GM19455 (cell line): Measurements from ENCODE around the gene NFIA.

Experiments used
- ATAC-seq: cut with Tn5 transposase; IDR thresholded peaks from one replicate; pipeline ENCODE4 v1.9.1; 2021; ENCODE audit not compliant: unreplicated experiment

Gene NFIA

DNA sequence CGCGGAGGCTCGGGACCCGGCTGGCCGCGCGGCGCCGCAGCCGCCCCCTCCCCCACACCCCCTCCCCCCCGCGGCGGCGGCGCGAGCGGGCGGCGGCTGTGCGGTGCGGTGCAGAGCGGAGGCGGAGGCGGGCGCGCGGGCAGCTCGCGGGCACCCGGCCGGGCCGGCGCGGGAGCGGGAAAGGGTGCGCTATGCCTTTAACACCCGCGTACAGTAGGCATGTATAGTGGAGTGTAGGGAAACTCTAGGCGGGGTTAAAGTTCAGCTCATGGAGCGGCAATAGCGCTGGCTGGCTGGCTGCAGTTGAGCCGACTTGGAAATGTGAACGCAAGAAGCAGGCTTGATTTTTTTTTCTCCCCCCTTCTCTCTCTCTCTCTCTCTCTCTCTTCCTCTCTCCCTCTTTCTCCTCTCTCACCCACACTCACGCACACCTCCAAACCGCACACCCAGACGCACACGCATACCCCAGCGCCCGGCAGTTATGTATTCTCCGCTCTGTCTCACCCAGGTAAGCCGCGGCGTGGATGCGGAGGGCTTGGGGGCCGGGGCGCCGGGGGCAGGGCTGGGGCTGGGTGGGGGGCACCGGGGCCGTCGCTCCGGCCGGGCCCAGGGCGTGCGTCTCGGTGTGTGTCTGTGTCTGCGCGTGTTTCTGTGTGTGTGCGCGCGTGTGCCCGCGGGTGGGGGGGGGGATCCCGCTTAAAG, at the start of gene NFIA:
NFIA (plus strand) TSS at position 251 of the 702 bp plus-strand sequence.
- no peak for ATAC-seq

DNA sequence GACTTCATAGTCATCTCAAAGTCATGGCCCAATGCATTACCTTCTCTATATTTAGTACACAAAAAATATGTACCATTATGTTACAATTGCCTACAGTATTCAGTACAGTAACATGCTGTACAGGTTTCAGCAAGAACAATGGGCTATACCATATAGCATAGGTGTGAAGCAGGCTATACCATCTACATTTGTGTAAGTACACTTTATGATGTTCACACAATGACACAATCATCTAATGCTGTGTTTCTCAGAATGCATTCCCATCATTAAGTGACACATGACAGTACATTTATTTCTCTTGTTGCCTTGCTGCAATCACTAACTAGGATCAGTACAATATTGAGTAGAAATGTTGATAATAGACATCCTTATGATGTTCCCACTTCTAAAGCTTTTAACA, 46.5 kb upstream of the NFIA start:
- ATAC-seq: no peak

DNA sequence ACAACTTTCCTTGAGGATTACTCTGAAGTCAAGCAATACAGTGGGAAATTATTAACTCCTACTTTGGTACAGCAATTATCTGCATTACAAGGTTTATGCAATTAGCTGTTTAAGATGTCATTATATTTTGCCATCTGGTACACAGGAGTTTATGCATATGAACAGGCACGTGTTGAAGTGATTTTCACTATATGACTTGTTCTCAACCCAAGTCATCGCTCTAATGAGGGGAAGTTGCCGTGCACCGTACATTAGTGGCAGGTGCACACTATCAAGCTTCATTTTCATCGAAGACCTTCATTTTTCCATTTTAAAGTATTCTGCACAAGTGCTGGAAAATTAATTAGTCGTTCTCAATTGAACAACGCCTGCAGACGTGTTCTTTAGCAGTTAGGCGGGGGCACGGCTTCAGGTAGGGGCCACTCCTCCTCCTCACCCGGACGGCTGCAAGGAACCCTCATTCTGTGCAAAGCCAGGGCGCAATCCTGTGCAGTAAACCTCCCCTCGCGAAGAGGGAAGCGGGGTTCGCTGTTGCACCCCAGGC, 39.8 kb upstream of the NFIA start:
- ATAC-seq: no peak

DNA sequence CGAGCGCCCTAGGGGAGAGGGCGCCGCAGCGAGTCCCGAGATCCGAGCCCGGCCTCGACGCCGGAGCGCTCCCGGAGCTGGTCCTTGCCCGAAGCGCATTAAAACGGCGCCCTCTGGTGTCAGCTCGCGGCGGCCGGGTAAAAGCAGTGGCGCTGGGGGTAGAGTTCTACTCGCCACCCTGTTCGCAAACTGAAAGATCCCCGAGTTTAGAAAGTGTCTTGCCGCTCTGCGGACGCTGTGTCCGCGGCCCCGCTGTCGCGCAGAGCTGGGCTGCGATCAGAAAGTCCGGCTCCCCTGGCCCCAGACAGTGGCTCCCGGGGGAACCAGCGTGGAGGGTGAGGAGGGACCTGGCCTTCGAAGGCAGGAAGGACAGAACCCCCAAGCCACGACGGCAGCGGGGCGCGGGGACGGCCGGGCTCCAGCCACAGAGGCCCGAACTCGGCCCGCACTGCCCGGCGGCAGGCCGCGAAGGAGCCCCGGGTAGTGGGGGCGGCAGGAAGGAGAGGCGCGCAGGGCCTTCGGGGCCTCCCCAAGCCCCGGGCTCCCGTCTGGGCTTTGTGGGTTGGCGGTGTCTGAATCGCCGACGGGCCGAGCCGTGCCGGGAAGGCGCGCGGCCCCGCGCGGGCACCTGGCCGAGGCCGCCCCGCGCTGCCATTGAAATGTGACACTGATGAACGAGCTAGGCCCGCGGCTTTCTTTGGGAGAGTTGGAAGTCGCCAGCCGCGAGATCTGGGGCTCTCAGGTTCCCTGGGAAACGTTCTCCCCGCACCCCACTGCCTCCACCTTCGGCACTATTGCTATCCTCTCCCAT, 39.1 kb upstream of the NFIA start:
- no peak for ATAC-seq

DNA sequence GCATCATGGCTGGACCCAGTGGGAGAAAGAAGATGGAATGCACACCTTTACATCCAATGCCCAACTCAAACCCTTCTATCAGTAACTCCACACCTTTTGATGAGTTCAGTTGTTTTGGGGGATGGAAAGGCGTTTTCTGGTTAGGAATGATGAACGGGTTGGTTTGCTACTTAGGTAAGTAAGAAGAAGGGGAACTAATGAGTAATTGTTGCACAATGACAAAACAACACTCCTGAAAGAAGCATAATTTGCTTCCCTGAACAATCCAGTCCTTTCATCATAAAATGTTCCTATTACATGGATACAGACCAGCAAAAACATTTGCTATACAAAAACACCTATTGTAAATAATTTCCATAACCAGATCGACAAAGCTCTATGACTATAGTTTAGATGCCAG, 35.9 kb upstream of the NFIA start:
- ATAC-seq: no peak

DNA sequence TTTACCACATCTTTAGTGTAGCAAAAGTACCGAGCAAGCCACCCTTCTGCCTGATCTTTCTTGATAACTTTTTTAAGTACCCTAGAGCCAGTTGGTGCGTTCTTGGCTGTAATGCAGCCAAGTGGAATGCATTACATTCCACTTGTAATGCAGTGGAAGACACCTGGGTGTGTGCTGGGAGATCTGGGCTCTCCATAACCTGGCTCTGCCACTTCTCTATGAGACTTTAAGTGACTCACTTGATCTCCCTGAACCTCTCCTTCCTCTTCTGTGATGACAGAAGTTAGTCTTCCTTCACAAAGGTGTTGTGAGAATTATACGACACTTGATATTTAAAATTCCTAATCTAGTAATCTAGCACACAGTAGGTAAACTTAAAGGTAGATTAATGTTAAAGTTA, 35.3 kb upstream of the NFIA start:
- ATAC-seq: no peak

DNA sequence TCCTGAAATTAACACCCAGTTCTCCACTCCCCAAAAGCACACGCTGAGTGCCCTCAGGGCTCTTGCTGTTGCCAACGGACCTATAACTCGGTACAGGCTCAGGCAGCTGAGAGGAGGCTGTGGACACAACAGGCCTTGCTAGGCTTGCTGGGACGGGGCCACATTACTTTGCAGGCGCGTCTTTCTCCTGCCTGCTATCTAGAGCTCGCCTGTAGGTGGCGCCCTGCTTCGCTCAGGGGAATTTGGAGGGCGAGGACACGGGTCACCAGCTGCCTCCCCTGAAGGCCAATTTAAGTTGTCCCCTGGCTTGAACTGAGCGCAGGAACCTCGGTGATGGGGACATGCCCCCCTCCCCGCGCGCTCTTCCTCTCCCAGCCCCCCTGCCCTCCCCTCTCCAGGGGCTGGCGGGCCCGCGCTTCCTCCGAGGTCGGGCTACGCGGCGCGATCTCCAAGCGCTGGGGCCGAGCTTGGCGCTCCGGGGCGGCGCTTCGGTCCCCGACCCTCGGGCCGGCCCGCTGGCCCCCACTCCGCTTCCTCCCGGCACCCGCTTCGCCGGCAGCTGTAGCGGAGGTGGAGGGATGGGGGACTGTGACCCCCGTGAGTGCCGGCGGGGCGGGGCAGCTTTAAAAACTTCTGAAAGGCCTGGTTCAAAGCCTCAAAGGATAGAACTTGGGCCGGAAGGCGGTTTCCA, 32.4 kb upstream of the NFIA start:
- peak; percentile 73 for ATAC-seq

DNA sequence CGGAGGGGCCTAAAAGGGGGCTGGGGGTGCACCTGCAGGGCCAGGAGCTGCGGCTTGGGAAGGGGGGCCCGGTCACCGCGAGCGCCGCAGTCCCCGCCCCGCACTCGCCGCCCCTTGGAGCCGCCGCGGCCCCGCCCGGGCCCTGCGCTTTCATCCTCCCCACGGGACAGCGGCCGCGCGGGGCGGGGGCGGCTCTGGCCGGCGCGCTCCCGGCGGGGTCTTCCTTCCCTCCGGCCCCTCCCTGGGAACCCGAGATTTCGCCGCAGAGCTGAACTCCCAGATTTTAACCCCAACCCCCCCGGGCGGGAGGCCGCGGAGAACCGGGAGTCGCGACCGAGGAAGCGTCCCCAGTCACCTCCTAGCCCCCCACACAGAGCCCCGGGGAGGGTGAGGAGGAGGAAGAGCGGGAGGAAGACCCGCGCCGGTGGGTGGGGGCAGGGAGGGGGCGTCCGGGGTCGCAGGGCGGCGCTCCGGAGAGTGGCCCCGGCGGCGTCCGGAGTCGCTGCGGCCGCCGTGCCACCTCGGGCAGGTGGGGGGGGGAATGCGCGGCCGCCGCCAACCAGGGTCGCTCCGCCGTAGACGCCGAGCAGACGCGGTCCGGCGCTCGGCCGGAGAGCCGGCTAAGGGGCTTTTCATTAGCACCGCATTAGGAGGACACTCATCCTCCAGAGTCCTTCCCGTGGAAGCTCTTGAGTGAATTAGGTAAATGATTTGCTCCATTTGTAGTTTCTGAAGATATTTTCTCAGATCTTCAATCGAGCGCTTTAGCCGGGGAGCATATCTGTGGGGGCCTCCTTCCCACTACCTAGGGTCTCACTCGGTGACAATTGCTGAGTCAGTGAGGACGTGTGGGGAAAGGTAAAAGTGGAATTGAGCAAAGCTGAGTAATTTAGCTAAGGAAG, 31.6 kb upstream of the NFIA start:
- no peak for ATAC-seq

DNA sequence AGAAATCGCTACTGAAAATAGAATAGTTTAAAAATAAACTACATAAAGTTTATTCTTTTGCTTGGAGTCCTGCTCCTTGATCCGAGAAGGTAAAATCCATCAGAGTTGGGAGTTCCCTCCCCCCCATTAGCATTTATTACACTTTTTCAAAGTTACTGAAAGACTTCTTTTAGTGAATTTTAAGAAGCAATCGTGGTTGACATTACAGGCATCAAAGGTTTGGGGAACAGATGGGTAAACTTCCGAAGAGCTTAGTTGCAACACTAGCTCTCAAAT, 31.0 kb upstream of the NFIA start:
- ATAC-seq: no peak

DNA sequence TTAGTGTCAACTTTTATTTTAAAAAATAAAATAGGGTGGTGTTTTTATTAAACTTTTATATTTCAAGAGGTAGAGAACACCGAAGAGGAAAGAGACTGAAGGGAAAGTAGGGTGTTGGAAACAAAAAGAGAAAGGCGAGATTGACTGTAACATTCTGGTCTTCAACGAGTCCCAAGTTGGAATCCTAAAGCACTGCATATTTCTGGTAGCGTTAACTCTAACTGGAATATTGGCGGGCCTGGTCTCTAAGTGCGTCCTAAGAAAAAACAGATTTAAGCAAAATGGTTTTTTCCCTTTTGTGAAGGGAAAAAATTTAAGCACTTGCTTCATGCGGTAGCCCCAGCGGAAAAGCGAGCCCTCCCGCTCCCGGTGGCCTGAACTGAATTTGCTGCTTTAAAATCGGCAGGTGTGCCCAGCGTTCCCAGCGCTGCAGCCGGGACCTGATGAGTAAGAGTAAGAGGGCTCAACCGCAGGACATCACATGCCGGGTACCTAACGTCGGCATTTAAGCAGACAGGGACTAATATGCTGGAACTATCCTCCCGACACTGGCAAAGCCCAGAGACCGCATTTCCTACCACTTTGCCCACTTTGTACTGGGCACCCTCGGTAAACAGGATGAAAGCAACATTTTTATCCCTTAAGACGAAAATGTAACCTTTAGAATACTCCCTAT, 30.5 kb upstream of the NFIA start:
- no peak for ATAC-seq

DNA sequence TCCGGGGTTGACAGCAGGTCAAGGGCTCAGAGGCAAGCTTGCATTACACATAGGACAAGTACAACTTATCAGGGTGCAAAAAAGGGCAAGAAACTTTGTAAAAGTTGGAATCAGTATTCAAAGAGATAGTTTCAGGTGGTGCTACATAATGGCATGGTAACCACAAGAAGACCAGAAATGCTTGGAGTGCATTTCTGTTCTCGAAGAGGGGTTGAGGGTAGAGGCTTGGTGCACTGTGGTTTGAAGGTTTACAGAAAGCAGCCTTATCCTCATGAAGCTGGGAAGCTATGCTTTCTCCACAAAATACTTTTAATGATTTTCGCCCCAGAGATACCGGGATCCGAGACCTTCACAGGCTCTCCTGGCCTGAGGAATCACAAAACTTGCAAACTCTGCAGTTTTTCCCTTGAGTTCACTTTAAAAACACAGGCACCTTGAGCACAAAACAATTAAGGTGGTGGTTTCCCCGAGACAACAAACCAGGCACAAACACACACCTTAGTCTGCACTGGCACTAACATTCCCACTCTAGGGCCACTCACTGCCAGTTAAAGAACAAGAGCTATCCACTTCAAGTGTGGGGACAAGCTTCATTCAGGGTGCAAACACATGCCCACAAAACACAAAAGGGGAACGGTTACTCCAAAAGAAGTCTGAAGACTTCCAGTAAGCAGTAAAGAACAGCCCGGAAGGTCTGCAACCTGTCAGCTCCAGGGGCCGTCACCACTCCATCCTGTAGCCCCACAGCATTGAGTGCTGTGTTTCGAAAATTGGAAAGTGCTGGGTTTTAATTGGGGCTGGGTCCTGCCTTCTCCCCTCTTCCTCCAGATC, 29.8 kb upstream of the NFIA start:
- ATAC-seq: no peak

DNA sequence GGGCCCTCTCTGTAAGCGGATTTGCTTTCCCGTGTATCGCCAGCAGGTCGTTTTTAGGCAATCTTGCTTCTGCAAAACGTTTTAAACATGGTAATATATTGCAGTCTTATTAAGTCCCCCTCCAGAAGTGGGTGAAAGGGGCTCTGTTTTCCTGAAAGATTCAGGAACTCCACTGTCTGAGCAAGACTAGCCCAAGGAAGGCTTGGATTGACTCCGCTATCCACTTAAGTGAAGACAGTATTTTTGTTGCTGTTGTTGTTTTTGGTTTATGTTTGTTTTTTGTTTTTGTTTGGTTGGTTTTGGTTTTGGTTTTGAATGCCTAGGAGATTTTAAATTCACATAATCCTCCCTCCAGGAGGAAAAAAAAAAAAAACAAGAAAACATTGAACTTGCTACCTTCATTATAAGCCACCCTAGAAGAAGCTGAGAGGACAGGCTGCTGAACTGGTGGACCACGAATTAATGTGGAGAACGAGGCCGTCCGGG, 29.1 kb upstream of the NFIA start:
- no peak for ATAC-seq

DNA sequence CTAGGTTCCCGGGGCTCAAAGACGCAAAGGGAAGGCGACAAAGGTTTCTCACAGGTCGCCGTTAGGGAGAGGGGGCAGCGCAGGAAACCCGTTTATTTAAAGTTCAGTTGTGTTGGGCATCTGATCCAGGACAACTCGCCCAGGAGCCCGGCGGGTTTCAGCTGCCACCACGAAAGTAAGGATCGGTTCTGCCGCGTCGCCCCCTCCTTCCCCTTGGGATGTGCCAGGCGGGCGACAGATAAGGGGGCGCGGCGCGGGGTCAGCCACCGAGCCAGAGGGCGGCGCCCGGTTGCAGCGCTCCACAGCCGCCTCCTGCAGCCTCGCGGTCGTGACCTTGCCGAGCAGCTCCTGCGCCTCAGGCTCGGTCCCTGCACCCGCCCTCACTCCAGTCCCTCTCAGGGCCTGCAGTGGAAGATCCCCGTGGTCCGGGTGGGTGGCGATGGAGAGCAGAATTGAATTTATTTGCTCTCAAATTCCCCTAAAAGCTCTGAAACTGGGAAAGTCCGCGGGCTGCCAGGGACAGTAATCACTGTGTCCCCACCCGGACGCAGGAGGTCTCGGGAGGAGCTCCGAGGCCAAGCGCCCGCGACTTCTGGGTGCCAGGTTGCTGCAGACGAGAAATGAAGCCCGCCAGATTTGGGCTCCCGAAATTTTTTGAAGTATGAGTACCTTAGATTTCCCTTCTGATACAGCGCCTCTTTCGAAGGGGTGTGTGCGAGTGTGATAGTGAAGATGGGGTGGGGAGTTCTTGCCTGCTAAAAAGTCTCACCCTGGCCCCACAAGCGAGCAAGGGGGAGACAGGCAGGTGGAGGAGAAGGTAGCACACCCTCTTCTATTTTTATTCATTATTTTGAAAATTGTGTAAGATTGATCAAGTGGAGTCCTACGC, 28.4 kb upstream of the NFIA start:
- ATAC-seq: no peak

DNA sequence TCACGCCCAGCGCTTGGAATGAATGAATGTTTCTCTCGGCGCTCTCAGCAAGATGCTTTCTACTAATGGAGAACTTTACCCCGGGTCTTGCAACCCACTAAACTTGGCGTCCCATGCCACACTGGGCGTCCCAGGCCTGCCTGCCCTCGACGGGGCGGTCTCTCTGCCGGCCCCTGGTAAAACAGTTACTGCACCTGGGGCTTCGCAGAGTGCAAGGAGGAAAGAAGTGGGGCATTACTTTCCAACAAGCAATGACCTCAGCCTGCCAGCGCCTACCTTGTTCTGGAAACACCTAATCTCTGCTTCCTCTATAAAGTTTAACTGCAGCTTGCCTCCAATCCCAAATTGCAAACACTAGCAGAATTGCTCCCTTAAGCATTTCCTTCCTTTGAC, 27.8 kb upstream of the NFIA start:
- ATAC-seq: no peak

DNA sequence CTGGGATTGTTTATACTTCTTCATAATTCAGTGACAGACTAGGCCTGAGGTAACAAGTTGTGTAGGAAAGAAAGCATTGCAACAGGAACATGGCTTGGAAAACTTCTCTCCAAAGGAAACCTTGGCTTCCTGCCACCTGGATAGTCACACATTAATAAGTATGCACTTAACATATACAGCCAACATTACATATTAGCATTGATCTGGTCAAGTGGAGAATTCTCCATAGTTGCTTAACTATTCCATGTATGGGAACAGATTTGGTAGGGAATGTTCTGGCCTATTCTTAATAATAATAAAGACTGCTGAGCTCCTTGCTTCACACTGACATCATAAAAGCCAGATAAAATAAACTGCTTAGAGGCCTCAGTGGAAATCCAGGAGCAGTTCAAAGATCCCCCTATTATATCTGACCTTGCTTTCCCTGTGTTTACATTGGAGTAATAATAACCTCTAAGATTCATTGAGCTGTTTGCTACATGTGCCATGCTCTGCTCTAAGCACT, 27.2 kb upstream of the NFIA start:
- ATAC-seq: no peak

DNA sequence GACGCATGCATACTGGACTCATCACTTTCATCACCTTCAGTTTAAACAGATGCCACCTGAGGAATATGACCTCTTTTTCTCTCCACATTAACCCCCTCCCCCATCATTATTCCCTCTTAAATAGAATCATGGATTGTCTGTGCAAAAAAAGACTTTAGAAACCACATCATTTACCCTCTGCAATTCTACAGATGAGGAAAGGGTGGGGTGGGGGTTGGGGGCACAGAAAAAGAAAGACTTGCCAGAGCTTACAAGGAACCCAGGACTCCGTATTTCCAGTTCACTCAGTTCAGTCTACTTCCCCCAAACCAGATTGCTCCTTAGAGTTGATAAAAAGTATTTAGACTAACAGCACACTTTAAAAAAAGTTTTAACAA, 26.2 kb upstream of the NFIA start:
- no peak for ATAC-seq

DNA sequence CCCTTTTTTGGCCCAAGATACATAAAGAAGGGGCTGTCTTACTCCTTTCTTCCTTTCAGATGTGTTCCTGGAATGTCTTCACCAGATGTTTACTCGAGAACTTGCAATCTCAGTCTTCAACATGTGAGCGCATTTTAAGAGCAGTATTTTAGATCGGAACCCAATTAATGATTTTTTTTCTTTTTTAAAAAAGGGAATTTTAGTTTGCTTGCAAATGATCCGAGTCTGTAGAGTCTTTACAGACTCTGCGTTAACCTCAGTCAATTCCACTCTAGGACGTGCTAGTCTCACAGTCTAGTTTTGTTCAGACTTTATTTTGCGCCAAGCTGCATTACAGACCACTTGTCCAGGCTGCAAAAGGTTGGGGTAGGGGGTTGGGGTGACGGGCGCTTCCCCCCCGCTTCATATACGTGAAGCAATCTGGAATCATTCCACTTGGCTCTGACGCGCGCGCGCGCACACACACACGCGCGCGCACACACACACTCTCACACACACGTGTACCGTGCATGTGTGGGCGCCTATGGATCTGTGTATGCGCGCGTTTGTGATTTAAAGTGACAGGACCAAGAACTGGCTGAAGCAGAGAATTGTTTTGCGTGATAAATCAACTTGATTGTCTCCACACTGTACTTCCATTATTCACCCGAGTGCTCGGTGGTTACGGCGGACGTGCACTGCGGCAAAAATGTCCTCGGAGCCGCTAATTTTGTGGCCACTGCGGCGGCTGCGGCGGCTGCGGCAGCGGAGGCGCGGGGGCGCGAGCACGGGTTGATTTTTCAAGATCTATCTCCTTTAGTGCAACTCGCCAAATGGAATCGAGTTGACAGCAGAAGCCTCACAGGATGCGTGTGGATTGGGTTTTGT, 25.6 kb upstream of the NFIA start:
- no peak for ATAC-seq
